ENCODE data around the gene CATSPER1.

The CATSPER1 gene
- 0 to 0.07 (median 0) reads per million in 9 experiments for total RNA-seq

GRCh38 chr11:66026017-66026529 is at the start of gene CATSPER1:
Gene CATSPER1 (minus strand): TSS chr11:66026479. CDS start chr11:66026379, 100 bp downstream.
- Mint-ChIP-seq H3K9me3 (no peaks in the 10 kb centered on the region), H3K27me3 (peaks cover 4 to 19% of the 10 kb centered on the region in 2 donors), H3K4me1 (ENCODE audit: low read depth in 2 of 2) (peaks cover 6% of the 10 kb centered on the region in 2 donors), H3K36me3 (ENCODE audit: insufficient read depth) (no peaks in the 10 kb centered on the region), H3K27ac (peak within 1 kb of the TSS in 1 of 2 donors; percentile 9), H3K4me3 (no peak within 1 kb of the TSS)
- DNase-seq (no peak), ATAC-seq (replicated peaks) (no peak)

- Mint-ChIP-seq H3K27me3 (no peaks in the 10 kb centered on the region), H3K4me3 (no peak overlapping the region), H3K36me3 (ENCODE audit: insufficient read depth) (peaks cover 48% of the 10 kb centered on the region), H3K9me3 (no peaks in the 10 kb centered on the region), H3K4me1 (ENCODE audit: low read depth in 2 of 2) (peaks cover 48 to 57% of the 10 kb centered on the region in 2 donors), H3K27ac (no peak overlapping the region)
- ATAC-seq (replicated peaks) (no peak), DNase-seq (no peak)
Observed at GRCh38 chr11:66075273-66075672, 49.0 kb upstream of the CATSPER1 start.

GRCh38 chr11:66073669-66074068 is 47.4 kb upstream of the CATSPER1 start:
- ATAC-seq (replicated peaks) (no peak), DNase-seq (no peak)
- Mint-ChIP-seq H3K4me3 (peak overlapping the region; percentile 93 to 96), H3K27me3 (no peaks in the 10 kb centered on the region), H3K27ac (peak overlapping the region; percentile 35 to 74), H3K36me3 (ENCODE audit: insufficient read depth) (peaks cover 58% of the 10 kb centered on the region), H3K9me3 (no peaks in the 10 kb centered on the region), H3K4me1 (ENCODE audit: low read depth in 2 of 2) (peaks cover 44 to 52% of the 10 kb centered on the region in 2 donors)

GRCh38 chr11:66072518-66072917 is 46.2 kb upstream of the CATSPER1 start:
- Mint-ChIP-seq H3K9me3 (no peaks in the 10 kb centered on the region), H3K4me3 (peak overlapping the region; percentile 93 to 96), H3K36me3 (ENCODE audit: insufficient read depth) (peaks cover 65% of the 10 kb centered on the region), H3K4me1 (ENCODE audit: low read depth in 2 of 2) (peaks cover 46 to 52% of the 10 kb centered on the region in 2 donors), H3K27ac (peak overlapping the region; percentile 44 to 88), H3K27me3 (no peaks in the 10 kb centered on the region)
- ATAC-seq (replicated peaks) (no peak), DNase-seq (no peak)

DNA sequence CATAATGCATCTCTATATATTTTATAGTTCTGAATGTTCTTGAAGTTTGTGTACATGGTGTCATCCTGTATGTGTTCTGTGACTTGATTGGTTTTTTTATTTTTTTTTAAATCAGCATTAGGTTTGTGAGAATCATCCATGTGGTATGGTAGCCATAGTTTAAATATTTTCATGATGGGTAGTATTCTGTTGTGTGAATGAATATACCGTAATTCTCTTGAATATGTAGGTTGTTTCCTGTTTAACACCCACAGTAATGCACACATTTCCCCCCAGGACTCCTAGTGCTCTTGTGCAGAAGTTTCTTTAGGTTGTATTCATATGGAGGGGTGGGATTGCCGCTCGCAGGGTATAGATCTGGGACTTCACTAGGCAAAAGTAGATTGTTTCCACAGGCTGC is 45.8 kb upstream of the CATSPER1 start:
- peak overlapping the region; percentile 88 to 94 for H3K27ac Mint-ChIP-seq
- H3K4me3 Mint-ChIP-seq, result peak overlapping the region; percentile 93 to 96
- ATAC-seq (replicated peaks) (no peak), DNase-seq (no peak)
- H3K4me1 Mint-ChIP-seq (ENCODE audit: low read depth in 2 of 2), result peaks cover 45 to 56% of the 10 kb centered on the region in 2 donors
- no peaks in the 10 kb centered on the region for H3K27me3 Mint-ChIP-seq
- no peaks in the 10 kb centered on the region for H3K9me3 Mint-ChIP-seq
- H3K36me3 Mint-ChIP-seq (ENCODE audit: insufficient read depth), result peaks cover 67% of the 10 kb centered on the region

GRCh38 chr11:66071381-66071801 is 45.1 kb upstream of the CATSPER1 start:
- H3K4me1 Mint-ChIP-seq (ENCODE audit: low read depth in 2 of 2), result peaks cover 51 to 63% of the 10 kb centered on the region in 2 donors
- H3K4me3 Mint-ChIP-seq, result peak overlapping the region; percentile 93 to 96
- no peaks in the 10 kb centered on the region for H3K27me3 Mint-ChIP-seq
- DNase-seq, result no peak
- H3K36me3 Mint-ChIP-seq (ENCODE audit: insufficient read depth), result peaks cover 71% of the 10 kb centered on the region
- peak overlapping the region; percentile 88 to 94 for H3K27ac Mint-ChIP-seq
- no peaks in the 10 kb centered on the region for H3K9me3 Mint-ChIP-seq
- ATAC-seq (replicated peaks), result no peak

DNA sequence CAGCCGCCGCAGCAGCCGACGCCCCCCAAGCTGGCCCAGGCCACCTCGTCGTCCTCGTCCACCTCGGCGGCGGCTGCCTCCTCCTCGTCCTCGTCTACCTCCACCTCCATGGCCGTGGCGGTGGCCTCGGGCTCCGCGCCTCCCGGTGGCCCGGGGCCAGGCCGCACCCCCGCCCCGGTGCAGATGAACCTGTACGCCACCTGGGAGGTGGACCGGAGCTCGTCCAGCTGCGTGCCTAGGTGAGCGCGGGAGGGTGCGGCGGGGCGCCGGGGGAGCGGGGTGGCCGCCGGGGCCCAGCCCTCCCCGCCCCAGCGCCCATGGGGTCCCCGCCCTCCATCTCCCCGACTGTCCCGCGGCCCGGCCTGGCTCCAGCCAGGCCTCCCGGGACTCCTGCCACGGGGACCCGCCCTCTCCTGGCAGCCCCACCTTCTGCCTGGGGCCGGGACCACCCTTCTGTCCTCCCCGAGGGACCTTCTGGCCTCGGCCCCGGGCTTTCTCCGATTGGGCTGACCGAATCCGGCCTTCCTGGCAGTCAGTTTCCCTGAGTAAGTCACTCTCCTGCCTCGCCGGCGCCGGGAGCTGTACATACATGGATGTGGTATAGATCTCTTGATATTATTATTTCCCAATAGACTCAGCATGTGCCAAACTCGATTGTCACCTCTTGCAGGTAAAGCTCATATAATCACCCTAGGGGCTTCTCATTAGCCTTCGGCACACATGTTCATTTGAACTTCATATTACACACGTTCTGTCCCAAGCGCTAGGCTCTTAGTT is 44.5 kb upstream of the CATSPER1 start:
- H3K36me3 Mint-ChIP-seq (ENCODE audit: insufficient read depth), result peaks cover 71% of the 10 kb centered on the region
- no peaks in the 10 kb centered on the region for H3K9me3 Mint-ChIP-seq
- H3K4me3 Mint-ChIP-seq, result peak overlapping the region; percentile 93 to 96
- peaks cover 49 to 63% of the 10 kb centered on the region in 2 donors for H3K4me1 Mint-ChIP-seq (ENCODE audit: low read depth in 2 of 2)
- DNase-seq (no peak), ATAC-seq (replicated peaks) (peak; percentile 7)
- H3K27me3 Mint-ChIP-seq, result no peaks in the 10 kb centered on the region
- H3K27ac Mint-ChIP-seq, result peak overlapping the region; percentile 88 to 94

DNA sequence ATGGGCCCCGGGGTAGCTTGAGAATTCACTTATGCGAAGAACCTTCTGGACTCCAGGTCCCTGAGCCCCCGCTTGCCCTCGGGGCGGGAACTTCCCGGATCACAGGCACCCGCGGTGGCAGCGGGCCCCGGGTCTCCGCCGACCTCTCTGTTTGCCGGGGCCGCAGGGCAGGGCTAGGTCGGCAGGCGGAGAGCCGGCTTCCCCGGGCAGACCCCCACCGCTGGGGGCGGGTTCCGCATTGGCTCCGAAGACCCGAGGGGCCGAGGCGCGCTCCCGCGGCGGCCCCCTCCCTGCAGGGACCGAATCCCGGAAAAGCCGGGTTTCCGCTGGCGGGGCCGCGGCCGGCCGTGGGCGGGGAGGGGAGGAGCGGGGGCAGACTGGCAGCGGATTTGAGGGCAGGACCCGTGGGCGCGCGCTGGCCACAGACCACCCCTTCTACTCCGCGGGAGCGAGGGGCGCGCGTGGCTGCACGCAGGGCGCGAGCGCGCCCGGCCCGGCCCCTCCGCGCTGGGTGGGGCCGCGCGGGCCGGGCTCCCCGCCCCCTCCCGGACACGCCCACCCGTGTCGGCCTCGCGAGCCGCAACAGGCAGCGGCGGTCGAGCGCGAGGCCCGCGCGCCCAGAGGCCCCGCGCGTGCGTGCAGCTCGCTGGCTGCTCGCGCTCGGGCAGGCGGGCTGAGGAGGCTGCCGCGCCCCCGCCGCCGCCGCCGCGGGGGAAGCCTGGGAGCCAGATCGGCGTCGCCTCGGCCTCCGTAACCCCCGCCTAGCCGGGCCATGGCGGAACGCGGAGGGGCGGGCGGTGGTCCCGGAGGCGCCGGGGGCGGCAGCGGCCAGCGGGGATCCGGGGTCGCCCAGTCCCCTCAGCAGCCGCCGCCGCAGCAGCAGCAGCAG is 43.7 kb upstream of the CATSPER1 start, which contains the start of gene PACS1:
Gene PACS1 (plus strand): TSS at position 558 of the 889 bp plus-strand sequence. CDS start 215 bp downstream, at position 773.
- Mint-ChIP-seq H3K27ac (peak within 1 kb of the TSS; percentile 91 to 94), H3K36me3 (ENCODE audit: insufficient read depth) (peaks cover 73% of the 10 kb centered on the region), H3K9me3 (no peaks in the 10 kb centered on the region), H3K27me3 (no peaks in the 10 kb centered on the region), H3K4me3 (peak within 1 kb of the TSS; percentile 93 to 96), H3K4me1 (ENCODE audit: low read depth in 2 of 2) (peaks cover 48 to 66% of the 10 kb centered on the region in 2 donors)
- peak; percentile 76 for ATAC-seq (replicated peaks)
- peak; percentile 71 to 79 (median 74) for DNase-seq

GRCh38 chr11:66068923-66069714 is 42.8 kb upstream of the CATSPER1 start:
- Mint-ChIP-seq H3K4me1 (ENCODE audit: low read depth in 2 of 2) (peaks cover 49 to 63% of the 10 kb centered on the region in 2 donors), H3K9me3 (no peaks in the 10 kb centered on the region), H3K4me3 (peak overlapping the region; percentile 80 to 86), H3K27me3 (no peaks in the 10 kb centered on the region), H3K36me3 (ENCODE audit: insufficient read depth) (peaks cover 73% of the 10 kb centered on the region), H3K27ac (peak overlapping the region; percentile 91)
- ATAC-seq (replicated peaks) (peak; percentile 6), DNase-seq (peak in 1 of 3 experiments; percentile 41)

DNA sequence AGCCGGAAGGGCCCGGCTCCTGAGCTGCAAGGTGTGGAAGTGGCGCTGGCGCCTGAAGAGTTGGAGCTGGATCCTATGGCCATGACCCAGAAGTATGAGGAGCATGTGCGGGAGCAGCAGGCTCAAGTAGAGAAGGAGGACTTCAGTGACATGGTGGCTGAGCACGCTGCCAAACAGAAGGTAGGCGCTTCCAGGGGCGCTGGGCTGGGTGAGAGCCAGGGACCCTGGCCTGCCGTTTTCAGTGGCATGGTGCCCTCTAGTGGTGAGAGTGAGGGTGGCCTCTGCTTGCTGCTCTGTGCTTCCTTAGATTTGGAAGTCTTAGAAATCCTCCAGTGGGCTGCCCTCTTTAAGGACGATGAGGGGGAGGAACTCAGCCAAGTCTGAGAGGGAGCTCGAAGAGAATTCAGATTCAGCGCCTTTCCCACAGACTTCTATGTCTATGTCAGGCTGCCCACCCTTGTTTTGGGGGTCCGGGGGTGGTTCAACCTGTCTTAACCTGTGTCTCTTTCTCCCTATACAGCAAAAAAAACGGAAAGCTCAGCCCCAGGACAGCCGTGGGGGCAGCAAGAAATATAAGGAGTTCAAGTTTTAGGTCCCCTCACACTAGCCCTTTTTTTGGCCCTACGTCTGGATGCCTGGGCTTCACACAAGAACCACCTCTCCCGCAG is 42.0 kb upstream of the CATSPER1 start:
- Mint-ChIP-seq H3K9me3 (no peaks in the 10 kb centered on the region), H3K27ac (peak overlapping the region; percentile 91), H3K36me3 (ENCODE audit: insufficient read depth) (peaks cover 71% of the 10 kb centered on the region), H3K4me3 (peak overlapping the region in 1 of 2 donors; percentile 80), H3K27me3 (no peaks in the 10 kb centered on the region), H3K4me1 (ENCODE audit: low read depth in 2 of 2) (peaks cover 51 to 60% of the 10 kb centered on the region in 2 donors)
- peak; percentile 66 to 73 (median 71) for DNase-seq
- peak; percentile 21 for ATAC-seq (replicated peaks)

DNA sequence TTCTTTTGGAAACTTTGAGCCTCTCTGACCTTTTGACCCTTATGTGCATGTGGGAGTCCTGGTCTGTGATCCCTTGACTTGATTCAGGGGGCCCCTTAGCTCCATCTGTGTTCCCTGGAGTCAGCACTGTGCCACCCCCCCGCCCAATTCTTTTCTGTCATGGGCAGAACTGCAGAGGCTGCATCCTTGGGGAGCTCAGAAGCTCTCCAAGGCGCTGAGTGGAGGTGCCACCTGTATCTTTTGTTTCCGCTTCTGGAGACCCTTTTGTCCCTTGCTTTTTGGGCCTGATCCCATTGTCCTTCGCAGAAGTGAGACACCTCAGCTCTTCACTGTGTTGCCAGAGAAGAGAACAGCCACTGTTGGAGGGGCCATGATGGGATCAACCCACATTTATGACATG is 41.4 kb upstream of the CATSPER1 start:
- H3K36me3 Mint-ChIP-seq (ENCODE audit: insufficient read depth), result peaks cover 77% of the 10 kb centered on the region
- ATAC-seq (replicated peaks) (no peak), DNase-seq (no peak)
- H3K27ac Mint-ChIP-seq, result peak overlapping the region; percentile 91
- peaks cover 45 to 58% of the 10 kb centered on the region in 2 donors for H3K4me1 Mint-ChIP-seq (ENCODE audit: low read depth in 2 of 2)
- H3K4me3 Mint-ChIP-seq, result no peak overlapping the region
- H3K9me3 Mint-ChIP-seq, result no peaks in the 10 kb centered on the region
- no peaks in the 10 kb centered on the region for H3K27me3 Mint-ChIP-seq

DNA sequence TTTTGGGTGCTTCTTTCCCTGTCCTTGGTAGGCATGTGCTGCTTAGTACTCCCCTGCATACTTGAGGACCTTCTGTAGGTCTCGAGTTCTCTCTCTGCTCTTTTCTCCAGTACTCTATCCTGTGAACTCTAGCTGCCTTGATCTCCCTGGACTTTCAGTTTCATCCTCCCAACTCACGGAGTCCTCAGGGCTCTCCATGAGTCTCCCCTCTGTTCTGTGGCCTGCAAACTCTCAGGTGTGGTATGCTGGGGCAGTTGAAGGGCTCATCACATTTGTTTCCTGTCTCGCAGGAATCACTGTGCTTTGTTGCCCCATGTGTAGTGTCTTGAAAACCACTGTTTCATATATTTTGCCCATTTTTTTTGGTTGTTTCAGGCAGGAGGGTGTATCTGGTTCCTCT is 40.5 kb upstream of the CATSPER1 start:
- ATAC-seq (replicated peaks) (no peak), DNase-seq (no peak)
- no peak overlapping the region for H3K4me3 Mint-ChIP-seq
- H3K27ac Mint-ChIP-seq, result peak overlapping the region; percentile 91
- H3K36me3 Mint-ChIP-seq (ENCODE audit: insufficient read depth), result peaks cover 86% of the 10 kb centered on the region
- H3K27me3 Mint-ChIP-seq, result no peaks in the 10 kb centered on the region
- H3K9me3 Mint-ChIP-seq, result no peaks in the 10 kb centered on the region
- H3K4me1 Mint-ChIP-seq (ENCODE audit: low read depth in 2 of 2), result peaks cover 37 to 49% of the 10 kb centered on the region in 2 donors

Measured in effector memory CD8-positive, alpha-beta T cell (primary cell).